HG03280 (cell line): ENCODE measurements around the gene MAN1C1.

Experiments
- ATAC-seq: cut with Tn5 transposase; IDR thresholded peaks from one replicate; pipeline ENCODE4 v1.9.1; 2021; ENCODE audit warnings: mild to moderate bottlenecking, moderate library complexity; ENCODE audit not compliant: unreplicated experiment

MAN1C1 gene

GRCh38 chr1:25616095-25616986, at the start of gene MAN1C1:
TSS of gene MAN1C1 (plus strand) at chr1:25616791. CDS start at chr1:25617798, 1,007 bp downstream.
- peak; percentile 68 for ATAC-seq

- no peak for ATAC-seq
Observed at GRCh38 chr1:25567710-25568089, 48.9 kb upstream of the MAN1C1 start.

- ATAC-seq = no peak
Observed at GRCh38 chr1:25568090-25568833, 48.3 kb upstream of the MAN1C1 start.

GRCh38 chr1:25568834-25569596, 47.6 kb upstream of the MAN1C1 start:
- ATAC-seq = no peak

GRCh38 chr1:25569597-25570396, 46.8 kb upstream of the MAN1C1 start:
- ATAC-seq = no peak

- no peak for ATAC-seq
Observed at GRCh38 chr1:25570798-25571521, 45.6 kb upstream of the MAN1C1 start.

GRCh38 chr1:25571522-25571970, 45.0 kb upstream of the MAN1C1 start:
- ATAC-seq = no peak

- no peak for ATAC-seq
Observed at GRCh38 chr1:25572107-25572506, 44.5 kb upstream of the MAN1C1 start.

- ATAC-seq = no peak
Observed at GRCh38 chr1:25572708-25573590, 43.6 kb upstream of the MAN1C1 start.

GRCh38 chr1:25573591-25573930, 43.0 kb upstream of the MAN1C1 start:
- no peak for ATAC-seq

GRCh38 chr1:25573961-25574360, 42.6 kb upstream of the MAN1C1 start:
- no peak for ATAC-seq

GRCh38 chr1:25575191-25575590, 41.4 kb upstream of the MAN1C1 start:
- no peak for ATAC-seq

GRCh38 chr1:25576459-25577133, 40.0 kb upstream of the MAN1C1 start:
- no peak for ATAC-seq

GRCh38 chr1:25577134-25577920, 39.3 kb upstream of the MAN1C1 start:
- ATAC-seq = no peak

GRCh38 chr1:25579292-25580252, 37.0 kb upstream of the MAN1C1 start:
- no peak for ATAC-seq

GRCh38 chr1:25580927-25581326, 35.7 kb upstream of the MAN1C1 start:
- ATAC-seq = no peak
